22Rv1 (cell line): ENCODE measurements around the gene KDM4B.

Experiments
- H3K27ac ChIP-seq: fragments of 450-650 bp; 2 replicates; pipeline ENCODE4 v1.5.1; 2017
- CTCF ChIP-seq: fragments of 450-650 bp; IDR thresholded peaks from 2 replicates; pipeline ENCODE4 v1.5.1; 2017; ENCODE audit warnings: mild to moderate bottlenecking
- ZFX ChIP-seq: fragments of 450-650 bp; IDR thresholded peaks from 2 replicates; pipeline ENCODE4 v1.6.1; 2017; ENCODE audit warnings: antibody characterized with exemption, borderline replicate concordance

The KDM4B gene

GRCh38 chr19:5107432-5108122 is 138.7 kb downstream of the KDM4B start:
- H3K27ac ChIP-seq, result no peak overlapping the region
- TF ChIP-seq CTCF (no peak), ZFX (no peak)

- TF ChIP-seq CTCF, result no peak
- H3K27ac ChIP-seq, result no peak overlapping the region
Observed at GRCh38 chr19:5108123-5108596, 139.2 kb downstream of the KDM4B start.

- TF ChIP-seq CTCF (no peak), ZFX (no peak)
- H3K27ac ChIP-seq, result no peak overlapping the region
Observed at GRCh38 chr19:5108866-5109265, 140.0 kb downstream of the KDM4B start.

DNA sequence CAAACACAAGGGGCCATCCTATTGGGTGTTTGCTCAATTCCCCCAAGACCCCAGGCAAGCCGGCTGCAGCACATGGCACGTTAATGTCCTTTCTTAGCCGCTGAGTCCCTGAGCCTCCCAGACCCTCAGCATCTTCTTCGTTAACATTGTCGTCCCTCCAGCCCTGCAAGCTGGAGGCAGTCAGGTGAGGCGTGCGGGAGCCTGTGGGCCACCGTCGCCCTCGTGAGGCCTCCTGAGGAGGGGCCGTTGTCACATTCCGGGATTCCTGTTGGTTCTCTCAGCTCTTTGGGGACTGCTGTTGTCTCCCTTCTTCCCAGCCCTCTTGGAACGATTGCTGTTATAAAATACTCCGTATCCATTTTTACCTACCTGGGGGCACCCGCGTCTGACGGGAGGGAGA is 140.6 kb downstream of the KDM4B start:
- TF ChIP-seq ZFX (no peak), CTCF (no peak)
- H3K27ac ChIP-seq, result no peak overlapping the region

DNA sequence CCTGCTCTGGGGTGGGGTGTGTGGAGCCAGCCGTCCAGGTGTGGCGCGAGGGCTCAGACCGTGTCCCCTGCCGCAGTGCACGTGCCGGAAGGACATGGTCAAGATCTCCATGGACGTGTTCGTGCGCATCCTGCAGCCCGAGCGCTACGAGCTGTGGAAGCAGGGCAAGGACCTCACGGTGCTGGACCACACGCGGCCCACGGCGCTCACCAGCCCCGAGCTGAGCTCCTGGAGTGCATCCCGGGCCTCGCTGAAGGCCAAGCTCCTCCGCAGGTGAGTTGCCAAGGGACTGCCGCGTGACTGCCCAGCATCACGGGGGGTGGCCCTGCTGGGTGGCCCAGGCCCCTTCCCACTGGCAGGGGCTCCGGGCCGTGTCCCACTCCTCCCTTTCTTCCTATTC is 141.6 kb downstream of the KDM4B start:
- H3K27ac ChIP-seq, result no peak overlapping the region
- TF ChIP-seq CTCF (no peak), ZFX (no peak)

- no peak for TF ChIP-seq CTCF
- TF ChIP-seq ZFX, result no peak
- no peak overlapping the region for H3K27ac ChIP-seq
Observed at GRCh38 chr19:5111051-5111450, 142.1 kb downstream of the KDM4B start.

DNA sequence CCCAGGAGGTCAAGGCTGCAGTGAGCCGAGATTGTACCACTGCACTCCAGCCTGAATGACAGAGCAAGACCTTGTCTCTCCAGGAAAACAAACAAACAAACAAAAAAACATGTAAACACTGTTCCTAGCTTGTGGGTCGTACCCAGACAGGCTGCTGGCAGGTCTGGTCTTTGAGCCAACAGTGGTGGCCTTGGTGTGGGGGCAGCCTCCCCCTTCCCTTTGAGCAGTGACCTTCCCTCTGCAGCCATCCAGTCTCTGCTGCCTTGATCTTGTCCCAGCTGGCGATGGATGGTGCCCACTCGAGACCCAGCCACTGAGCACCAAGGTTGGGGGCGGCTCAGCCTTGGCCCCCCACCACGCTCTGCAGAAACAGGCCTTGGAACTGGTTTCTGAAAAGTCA is 143.3 kb downstream of the KDM4B start:
- TF ChIP-seq CTCF (no peak), ZFX (no peak)
- H3K27ac ChIP-seq, result no peak overlapping the region
